HG03196 (cell line): ENCODE results near the gene ZEB1.
"Not testable (repeated sequence)": the region's sequence is repeated elsewhere in the genome, so short reads cannot be mapped to it uniquely, and the experiment has no call there.

Source experiments
- ATAC-seq: cut with Tn5 transposase; IDR thresholded peaks from one replicate; pipeline ENCODE4 v1.9.1; 2021; ENCODE audit not compliant: unreplicated experiment

Gene ZEB1

GRCh38 chr10:31318382-31318853 is 598 bp upstream of the ZEB1 start:
- ATAC-seq: peak; percentile 67

- ATAC-seq: peak; percentile 25
Observed at GRCh38 chr10:31319602-31320549, 860 bp downstream of the ZEB1 start.

DNA sequence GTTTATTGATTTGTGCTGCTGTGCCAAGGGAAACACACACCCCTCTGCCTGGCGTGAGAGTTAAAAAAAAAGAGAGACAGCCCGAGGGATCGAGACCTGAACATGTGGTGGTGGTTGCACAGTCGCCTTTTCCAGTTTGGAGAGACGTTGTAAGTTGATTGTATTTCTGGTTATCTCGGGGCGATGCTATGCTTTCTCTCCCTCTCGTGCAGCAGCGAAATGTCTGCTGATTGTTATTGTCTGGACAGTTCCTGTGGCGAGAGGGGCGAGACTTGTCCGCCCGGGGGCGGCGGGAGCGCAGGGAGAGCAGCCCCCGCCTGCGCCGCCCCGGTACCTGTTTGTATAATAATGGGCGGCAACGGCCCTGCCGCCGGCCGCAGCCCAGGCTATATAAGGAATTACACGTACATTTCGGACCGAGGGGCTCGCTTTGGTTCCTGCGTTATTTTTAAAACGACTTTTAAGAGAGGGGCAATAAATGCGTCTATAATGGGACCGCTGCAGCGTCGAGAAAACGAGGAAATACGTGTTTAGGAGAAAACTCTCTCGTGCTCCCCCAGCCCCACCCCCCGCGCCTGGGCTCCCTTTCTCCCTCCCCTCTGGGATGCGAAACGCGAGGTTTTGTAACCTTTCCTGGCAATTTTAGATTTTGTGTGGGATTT is 1.7 kb downstream of the ZEB1 start:
- peak; percentile 26 for ATAC-seq

DNA sequence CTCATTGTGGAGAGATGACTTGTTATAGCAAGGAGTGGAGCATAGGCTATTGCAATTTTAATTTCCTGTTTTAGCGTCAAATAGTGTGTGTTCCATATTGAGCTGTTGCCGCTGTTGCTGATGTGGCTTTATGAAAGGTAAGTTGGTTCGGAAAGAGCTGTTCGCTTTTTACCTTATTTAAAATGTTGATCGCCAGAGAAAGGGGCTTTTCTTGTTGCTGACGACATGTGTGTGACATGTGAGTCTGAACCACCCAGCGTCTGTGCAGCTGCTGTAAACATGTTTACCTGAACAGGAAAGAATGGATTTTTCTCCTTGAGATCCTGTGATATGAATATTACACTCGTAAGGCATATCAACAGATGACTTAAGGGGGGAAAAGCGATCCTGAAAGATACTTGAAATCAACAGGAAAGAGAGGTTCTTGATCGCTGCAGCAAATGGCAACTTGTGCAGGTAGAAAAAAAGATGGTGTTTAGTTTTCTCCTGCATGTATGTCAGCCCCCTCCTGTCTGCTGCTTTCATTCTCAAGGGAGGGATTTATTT is 2.5 kb downstream of the ZEB1 start:
- no peak for ATAC-seq

GRCh38 chr10:31322647-31323046 is 3.6 kb downstream of the ZEB1 start:
- no peak for ATAC-seq

- ATAC-seq: no peak
Observed at GRCh38 chr10:31340343-31340742, 21.3 kb downstream of the ZEB1 start.

DNA sequence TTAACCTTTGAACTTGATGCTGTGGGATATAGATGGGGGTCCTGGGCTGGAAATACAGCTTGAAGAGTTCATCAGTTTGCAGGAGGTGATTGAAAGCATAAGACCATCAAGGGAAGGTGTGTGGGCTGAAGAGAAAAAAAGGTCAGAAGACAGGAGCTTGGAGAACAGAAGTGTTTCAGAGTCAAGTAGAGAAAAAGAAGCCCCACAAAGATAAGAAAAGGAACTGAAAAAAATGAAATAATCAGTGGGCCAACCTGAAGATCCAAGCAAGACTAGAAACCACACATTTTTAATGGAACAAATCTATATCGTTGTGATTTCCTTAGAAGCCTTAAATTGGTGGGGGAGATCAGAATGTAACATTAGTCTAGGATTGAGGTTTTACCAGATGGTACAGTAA is 22.5 kb downstream of the ZEB1 start:
- ATAC-seq: no peak

- ATAC-seq: no peak
Observed at GRCh38 chr10:31343009-31343408, 24.0 kb downstream of the ZEB1 start.

GRCh38 chr10:31343551-31343950 is 24.5 kb downstream of the ZEB1 start:
- ATAC-seq: no peak

DNA sequence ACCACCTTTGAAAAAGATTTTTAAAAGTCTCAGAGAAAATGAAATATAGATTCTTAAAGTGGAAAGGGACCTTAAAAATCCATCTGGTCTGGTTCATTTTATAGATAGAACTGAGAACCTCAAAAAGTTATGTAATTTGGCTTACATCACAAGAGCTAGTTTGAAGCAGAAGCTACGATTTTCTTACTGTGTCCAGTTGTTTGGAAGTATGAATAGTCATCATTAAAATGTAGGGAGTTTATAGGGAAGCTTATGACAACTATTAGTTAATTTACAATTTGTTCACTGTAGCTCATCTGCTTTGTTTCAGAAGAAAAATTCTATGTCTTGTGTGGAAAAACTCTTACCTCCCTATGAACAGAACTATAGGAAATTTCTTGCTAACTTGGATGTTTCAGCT is 26.9 kb downstream of the ZEB1 start:
- no peak for ATAC-seq

- no peak for ATAC-seq
Observed at GRCh38 chr10:31346953-31347352, 27.9 kb downstream of the ZEB1 start.

DNA sequence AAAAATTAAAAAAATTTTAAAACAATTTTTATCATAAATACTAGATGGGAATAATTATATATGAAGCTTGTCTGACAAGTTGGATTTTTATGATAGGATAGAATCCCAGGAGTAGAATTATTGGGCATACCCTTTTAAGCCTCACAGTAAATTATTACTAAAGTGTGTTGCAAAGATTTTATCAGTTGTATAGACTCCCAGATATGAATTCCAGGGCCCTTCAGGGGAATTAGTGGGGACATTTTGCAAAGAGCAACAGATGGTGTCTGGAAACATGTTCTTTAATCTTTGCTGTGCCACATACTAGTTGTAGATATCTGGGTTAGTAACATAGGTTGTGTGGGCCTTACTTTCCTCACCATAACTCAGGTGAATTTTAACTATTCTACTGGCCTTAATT is 28.7 kb downstream of the ZEB1 start:
- ATAC-seq: no peak

DNA sequence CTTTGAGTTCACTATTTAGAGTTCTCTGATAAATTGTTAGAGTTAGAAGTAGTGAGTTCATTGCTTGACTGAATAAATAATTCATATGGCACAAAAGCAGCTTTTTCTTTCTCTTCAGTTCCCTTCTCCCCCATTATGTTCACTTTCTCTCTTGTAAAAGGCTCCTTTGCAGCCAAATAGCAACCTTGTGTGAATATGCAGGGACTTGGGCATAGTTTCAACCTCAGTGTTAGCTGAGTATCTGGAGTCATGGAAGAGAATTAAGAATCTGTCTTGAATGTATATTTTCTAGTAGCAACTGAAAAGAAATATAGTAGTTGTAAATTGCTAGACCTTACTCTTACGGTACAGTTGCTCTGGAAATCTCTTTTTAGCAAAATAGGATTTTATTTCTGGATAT is 31.9 kb downstream of the ZEB1 start:
- ATAC-seq: no peak

GRCh38 chr10:31352436-31353226 is 33.6 kb downstream of the ZEB1 start:
- no peak for ATAC-seq

GRCh38 chr10:31353574-31353973 is 34.6 kb downstream of the ZEB1 start:
- peak; percentile 82 for ATAC-seq

DNA sequence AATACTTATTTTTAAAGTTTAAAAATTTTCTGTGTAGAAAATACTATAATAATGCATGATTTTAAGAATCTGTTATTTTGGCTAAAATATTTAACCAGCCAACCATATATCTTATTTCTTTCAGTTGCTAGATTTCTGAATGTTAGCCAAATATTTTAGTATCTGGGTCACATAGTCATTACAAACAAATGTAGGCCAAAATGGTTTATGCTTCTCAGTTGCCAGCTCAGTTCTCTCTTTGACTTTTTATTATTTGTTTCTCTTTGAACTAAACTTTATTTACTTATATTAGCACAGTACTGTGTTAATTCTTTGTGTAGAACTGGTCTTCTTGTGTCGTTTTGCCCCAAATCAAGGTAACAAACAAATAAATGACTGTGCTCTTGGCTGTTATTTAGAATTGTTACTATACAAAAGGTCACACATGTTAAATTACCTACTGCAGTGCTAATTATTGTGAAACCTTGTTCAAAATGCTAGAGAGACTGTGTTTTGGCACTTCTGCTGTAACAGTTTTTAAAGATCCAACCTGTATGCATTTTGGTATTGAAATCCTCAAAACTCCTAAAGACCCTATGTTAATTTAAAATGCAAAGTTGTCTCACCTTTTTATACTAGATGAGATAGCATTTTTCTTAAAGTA is 39.8 kb downstream of the ZEB1 start:
- ATAC-seq: no peak

- ATAC-seq: no peak
Observed at GRCh38 chr10:31359979-31360378, 41.0 kb downstream of the ZEB1 start.

GRCh38 chr10:31361475-31361874 is 42.5 kb downstream of the ZEB1 start:
- not testable (repeated sequence) for ATAC-seq

DNA sequence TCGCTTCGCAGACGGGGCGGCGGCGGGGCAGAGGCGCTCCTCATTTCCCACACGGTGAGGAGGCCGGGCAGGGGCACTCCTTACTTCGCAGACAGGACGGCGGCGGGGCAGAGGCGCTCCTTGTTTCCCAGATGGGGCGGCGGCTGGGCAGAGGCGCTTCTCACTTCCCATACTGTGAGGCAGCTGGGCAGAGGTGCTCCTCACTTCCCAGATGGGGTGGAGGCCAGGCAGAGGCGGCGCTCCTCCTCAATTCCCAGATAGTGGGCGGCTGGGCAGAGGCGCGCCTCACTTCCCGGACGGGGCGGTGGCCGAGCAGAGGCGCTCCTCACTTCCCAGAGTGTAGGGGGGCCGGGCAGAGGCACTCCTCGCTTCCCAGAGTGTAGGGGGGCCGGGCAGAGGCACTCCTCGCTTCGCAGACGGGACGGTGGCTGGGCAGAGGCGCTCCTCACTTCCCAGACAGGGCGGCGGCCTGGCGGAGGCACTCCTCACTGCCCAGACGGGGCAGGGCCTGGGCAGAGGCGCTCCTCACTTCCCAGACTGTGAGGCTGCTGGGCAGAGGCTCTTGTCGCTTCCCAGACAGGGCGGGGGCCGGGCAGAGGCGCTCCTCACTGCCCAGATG is 43.1 kb downstream of the ZEB1 start:
- ATAC-seq: no peak

- ATAC-seq: not testable (repeated sequence)
Observed at GRCh38 chr10:31363696-31364095, 44.7 kb downstream of the ZEB1 start.
